CD4-positive, alpha-beta T cell treated with Interferon alpha-2 for 1 hour (primary cell): ENCODE results near the gene COL4A5.
"Not testable (repeated sequence)": the region's sequence is repeated elsewhere in the genome, so short reads cannot be mapped to it uniquely, and the experiment has no call there.

Experiments
- DNase-seq, 2 donors: peaks; one replicate each; pipeline ENCODE4 v3.0.0-alpha.2; 2020 to 2022

Gene COL4A5

DNA sequence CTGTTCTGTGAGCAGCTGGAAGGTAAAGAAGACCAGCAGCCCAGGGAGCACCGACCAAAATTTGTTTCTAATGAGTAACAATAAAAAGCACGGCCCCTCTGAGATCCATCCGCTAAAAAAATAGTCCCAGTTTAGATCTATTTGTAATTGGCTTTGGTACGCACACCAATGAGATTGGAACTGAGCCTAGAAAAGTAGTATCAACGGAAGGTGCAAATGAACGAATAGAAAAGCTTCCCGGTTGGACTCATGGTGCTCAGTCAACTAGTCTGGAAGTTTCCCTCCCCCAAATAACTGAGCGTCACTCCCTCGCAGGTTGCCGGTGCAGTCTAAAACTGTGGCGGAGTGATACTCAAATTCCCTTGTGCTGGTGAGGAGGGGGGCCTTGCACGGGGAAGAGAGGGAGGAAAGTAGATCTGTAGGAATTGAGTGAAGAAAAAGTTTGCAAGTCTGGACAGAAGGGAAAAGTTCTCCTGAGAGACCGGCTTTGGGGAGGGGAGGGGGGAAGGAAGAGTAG, at the start of gene COL4A5:
TSS of gene COL4A5 (plus strand) at position 413 of the 517 bp plus-strand sequence. CDS start 288 bp downstream, outside the sequence.
- no peak for DNase-seq

DNA sequence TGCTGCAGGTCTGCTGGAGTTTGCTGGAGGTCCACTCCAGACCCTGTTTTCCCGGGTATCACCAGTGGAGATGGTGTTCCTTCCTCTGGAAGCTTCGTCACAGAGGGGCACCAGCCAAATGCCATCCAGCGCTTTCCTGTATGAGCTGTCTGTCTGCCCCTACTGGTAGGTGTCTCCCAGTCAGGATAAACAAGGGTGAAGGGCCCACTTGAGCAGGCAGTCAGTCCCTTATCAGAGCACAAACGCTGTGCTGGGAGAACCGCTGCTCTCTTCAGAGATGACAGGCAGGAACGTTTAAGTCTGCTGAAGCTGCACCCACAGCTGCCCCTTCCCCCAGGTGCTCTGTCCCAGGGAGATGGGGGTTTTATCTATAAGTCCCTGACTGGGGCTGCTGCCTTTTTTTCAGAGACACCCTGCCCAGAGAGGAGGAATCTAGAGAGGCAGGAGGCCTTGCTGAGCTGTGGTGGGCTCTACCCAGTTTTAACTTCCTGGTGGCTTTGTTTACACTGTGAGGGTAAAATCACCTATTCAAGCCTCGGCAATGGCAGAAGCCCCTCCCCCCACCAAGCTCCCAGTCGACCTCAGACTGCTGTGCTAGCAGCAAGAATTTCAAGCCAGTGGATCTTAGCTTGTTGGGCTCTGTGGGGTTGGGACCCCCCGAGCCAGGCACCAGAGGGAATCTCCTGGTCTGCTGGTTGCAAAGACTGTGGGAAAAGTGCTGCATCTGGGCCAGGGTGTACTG, 48.5 kb upstream of the COL4A5 start:
- DNase-seq = not testable (repeated sequence)

DNA sequence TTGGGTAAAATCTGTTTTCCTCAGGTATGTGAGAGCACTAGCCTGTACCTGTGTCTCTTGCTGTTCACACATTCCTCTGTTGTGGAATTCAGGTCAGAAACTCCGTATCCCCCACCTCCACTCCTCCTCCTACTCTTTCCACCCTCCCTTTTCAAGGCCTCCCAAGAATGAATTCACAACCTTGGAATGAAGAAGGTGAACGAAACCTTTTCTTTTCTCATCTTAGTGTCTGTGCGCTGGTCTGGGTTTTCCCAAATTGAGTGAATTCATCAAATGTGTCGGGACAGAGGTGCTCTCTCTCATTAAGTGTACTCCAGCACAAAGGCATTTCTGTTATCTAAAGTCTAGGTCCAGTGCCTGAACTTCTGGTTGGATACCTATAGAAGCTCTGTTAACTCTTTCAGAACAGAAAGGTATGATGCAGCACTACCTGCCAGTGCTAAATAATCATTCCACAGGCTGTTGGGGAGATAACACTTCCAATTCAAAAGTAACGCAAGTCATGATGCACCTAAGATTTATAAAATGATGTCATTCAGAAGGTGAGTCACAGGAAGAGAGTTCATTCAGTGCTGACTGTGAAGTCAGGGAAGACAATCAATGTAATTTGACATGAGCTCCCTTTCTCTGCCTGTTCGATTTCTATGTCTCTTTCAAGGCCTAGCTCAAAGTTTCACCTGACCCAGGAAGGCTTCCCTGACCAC, 43.3 kb upstream of the COL4A5 start:
- no peak for DNase-seq

- no peak for DNase-seq
Observed at GRCh38 chrX:108396986-108397385, 42.7 kb upstream of the COL4A5 start.

DNA sequence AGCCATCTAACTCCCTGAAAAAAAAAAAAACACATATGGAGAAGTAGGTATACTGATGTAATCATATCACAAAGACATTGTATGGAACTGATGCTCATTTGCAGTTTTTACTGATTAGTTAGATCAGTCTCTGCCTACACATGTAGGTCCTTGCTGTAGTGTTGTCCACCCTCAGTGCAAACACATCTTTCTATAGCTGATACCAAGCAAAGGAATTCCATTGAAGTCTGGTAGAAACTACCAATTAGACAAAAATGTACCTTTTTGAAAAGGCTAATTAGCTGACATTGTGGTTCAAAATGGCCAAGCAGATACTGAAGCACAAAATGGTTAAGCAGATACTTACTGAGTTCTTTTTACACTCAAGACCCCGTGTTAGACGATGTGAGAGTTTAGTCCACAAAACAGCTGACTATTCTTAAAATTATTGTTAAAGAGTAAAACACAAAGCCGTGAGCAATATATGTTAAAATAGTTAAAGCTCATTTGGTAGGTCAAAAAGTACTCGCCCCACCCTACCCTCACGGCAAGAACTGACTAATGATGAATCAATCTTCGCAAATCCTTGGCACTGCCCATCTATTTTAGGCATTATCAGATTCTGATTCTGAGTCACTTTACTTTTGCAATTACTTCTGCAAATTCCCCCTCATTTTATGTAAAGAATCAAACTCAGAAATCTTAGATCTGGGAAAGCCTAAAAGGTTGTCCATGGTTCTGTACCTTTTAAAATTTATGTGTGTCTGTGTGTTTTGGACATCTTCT, 41.8 kb upstream of the COL4A5 start:
- DNase-seq = no peak

- DNase-seq = no peak
Observed at GRCh38 chrX:108399418-108400165, 40.0 kb upstream of the COL4A5 start.

- DNase-seq = no peak
Observed at GRCh38 chrX:108412783-108413182, 26.9 kb upstream of the COL4A5 start.

- DNase-seq = no peak
Observed at GRCh38 chrX:108415146-108415545, 24.5 kb upstream of the COL4A5 start.

DNA sequence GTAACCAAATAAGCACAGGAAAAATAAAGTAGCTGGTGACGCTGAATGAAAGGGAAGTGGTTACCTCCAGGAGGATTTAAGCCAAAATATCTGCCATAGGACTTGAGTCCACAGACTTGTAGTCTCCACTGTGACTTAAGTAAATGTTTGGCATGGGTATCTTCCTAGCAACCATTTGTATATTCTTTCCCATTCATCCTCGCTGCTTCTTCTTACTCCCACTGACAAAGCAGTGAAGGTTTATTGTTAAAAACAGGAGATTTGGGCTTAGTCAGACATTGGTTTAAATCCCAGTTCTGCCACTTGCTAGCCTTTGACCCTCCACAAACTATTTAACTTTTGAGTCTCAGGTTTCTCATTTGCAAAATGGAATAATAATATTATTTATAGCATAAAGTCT, 23.7 kb upstream of the COL4A5 start:
- no peak for DNase-seq

DNA sequence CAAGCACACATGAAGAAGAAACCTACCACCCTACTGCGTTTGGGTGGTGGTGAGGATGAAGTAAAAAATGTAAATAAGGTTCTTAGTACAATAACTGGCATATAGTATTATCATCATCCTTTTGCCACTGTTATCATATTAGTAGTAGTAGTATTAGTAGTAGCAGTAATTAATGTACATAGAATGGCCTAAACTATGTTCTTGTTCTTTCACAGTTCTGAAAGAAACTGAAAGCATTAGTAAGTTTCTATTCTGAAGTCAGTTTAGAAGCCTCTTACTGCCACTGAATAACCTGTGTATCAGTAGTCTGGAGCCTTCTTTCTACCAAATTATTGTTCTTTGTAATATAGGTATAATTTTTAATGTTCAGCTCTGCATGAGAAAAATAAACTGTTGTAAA, 22.4 kb upstream of the COL4A5 start:
- DNase-seq = no peak

DNA sequence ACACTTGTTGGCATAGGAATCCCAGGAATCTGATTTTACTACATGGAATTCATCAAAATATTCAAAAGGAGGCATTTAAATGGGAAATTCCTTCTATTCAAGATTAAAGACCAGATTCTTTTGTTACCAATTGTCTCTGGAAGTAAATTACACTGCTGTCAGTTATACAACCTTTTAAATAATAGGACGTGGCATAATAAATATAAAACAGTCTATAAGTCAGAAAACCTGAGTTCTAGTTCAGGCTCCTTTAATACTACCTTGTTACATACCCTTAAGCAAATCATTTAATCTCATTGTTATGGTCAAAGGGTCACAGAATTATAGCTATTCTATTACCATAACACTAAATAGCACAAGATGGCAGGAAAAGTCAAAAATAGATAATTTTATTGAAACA, 20.2 kb upstream of the COL4A5 start:
- DNase-seq = no peak

- DNase-seq = no peak
Observed at GRCh38 chrX:108420481-108420880, 19.2 kb upstream of the COL4A5 start.

- DNase-seq = no peak
Observed at GRCh38 chrX:108426262-108426661, 13.4 kb upstream of the COL4A5 start.

DNA sequence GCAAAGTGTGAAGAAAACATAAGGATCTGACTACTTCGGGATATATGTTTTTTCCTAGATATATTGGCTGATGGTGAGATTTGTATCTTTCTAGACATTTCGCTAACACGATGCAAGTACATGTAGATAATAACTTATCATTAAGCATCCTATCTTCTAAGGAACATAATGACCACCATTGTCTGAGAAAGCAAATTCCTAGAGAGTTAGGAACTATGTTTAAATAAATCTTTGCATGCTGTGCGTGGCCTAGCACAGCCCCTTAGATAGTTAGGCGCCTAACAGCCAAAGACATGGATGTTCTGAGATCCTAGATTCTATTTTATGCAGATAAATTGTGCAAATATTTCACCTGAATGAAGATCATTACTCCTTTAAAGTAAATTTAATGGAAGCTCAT, 4.4 kb upstream of the COL4A5 start:
- DNase-seq = no peak

GRCh38 chrX:108437349-108438109, 2.1 kb upstream of the COL4A5 start:
- no peak for DNase-seq

DNA sequence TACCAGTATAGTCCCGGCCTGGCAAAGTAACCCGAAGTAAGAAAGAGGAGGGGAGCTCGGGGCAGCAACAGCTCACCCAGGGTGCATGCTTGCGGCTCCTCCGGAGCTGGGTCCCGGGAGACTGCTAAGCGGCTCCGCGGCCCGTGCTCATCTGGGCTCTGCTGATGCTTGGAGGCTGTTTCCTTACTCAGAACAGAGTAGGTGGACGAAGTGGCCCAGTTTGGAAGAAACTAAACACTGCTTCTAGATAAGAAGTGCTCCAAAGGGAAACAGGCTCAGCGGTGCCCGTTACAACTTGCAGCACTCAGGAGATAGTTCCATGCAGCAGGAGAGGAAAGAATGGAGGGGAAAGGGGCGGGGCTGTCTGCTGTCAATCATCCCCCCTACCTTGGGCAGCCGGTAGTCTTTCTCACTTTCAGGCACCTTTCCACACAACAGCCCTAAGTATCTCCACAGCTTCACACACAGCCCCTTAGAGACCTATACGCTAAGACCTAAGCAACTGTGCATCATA, 1.5 kb upstream of the COL4A5 start, which contains the start of gene COL4A6:
TSS of gene COL4A6 (minus strand) at position 313 of the 514 bp plus-strand sequence. CDS start at position 87, 226 bp downstream.
- DNase-seq = no peak

DNA sequence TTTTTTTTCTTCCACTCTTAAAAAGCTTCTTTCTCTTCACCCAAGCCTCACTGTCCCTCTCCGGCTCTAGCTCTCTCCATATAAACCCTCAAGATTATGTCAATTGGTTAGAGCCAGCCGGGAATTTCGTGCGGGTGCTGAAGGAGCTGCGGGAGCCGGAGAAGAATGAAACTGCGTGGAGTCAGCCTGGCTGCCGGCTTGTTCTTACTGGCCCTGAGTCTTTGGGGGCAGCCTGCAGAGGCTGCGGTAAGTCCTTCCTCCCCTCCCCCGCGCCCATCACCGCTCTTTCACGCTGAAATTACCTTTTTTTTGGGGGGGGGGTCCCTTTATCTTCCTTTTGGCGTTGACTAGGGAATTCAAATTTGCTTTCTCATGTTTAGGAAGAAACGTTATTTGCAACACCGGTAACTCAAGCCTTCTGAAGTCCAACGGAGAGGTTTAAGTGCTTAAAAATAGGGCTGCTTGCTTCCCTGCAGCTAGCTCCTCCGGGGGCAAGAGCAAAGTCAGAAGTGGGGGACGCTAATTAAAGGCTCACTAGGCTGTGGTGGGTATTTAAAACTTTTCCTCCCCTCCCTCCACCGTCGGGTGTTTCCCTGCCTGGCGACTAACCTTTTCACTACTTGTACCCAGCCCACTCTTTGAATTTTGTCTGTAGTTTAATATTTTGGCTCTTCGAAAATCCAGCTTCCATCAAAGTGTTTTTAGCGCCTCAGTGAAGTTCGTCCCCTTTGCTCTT, 491 bp downstream of the COL4A5 start:
- DNase-seq = no peak

DNA sequence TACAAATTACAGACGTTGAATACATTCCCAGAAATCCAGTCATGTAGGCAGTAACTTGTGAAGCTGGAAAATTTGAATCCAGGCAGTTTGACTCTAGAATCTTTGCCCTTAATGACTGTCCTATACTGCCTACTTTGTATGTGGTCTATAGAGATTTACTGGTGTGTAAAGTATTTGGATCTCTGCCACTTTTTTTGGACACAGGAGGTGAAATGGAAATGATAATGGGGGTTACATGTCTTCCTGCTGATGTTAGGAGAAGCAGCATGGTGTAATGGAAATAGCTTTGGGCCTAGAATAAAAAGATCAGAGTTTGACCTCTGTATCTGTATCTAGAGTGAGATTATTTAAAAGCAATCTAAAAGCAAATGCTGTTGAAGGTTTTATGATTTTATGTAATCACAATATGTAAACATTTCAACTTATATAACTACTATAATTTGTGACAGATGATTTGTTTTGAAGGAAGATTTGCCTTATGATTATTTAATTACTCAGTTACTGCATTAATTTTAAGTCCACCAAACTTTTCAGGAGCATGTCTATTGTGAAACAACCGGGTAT, 3.3 kb downstream of the COL4A5 start:
- DNase-seq = no peak

GRCh38 chrX:108447303-108447702, 7.7 kb downstream of the COL4A5 start:
- no peak for DNase-seq

- DNase-seq = no peak
Observed at GRCh38 chrX:108453841-108454240, 14.2 kb downstream of the COL4A5 start.
